GM19452 (cell line): ENCODE results near the gene KCNJ6.
A peak's percentile ranks its signal among the peaks of the same experiment; 100 is the strongest.
"Not testable (repeated sequence)": the region's sequence is repeated elsewhere in the genome, so short reads cannot be mapped to it uniquely, and the experiment has no call there.

Source experiments
- ATAC-seq: cut with Tn5 transposase; IDR thresholded peaks from one replicate; pipeline ENCODE4 v1.9.1; 2021; ENCODE audit not compliant: unreplicated experiment

Gene KCNJ6

GRCh38 chr21:37582590-37582989, 333.7 kb downstream of the KCNJ6 start:
- no peak for ATAC-seq

GRCh38 chr21:37580666-37581065, 335.6 kb downstream of the KCNJ6 start:
- no peak for ATAC-seq

- ATAC-seq, result no peak
These were observed 336.9 kb downstream of the KCNJ6 start for GRCh38 chr21:37579356-37579755.

- ATAC-seq, result no peak
These were observed 337.7 kb downstream of the KCNJ6 start for GRCh38 chr21:37578471-37579126.

GRCh38 chr21:37576929-37577328, 339.3 kb downstream of the KCNJ6 start:
- not testable (repeated sequence) for ATAC-seq

- ATAC-seq, result no peak
These were observed 340.7 kb downstream of the KCNJ6 start for GRCh38 chr21:37575580-37575979.

- no peak for ATAC-seq
These were observed 341.5 kb downstream of the KCNJ6 start for GRCh38 chr21:37574751-37575150.

GRCh38 chr21:37574316-37574715, 341.9 kb downstream of the KCNJ6 start:
- ATAC-seq, result no peak

- no peak for ATAC-seq
These were observed 344.8 kb downstream of the KCNJ6 start for GRCh38 chr21:37571442-37571841.

GRCh38 chr21:37568916-37569315, 347.3 kb downstream of the KCNJ6 start:
- ATAC-seq, result no peak

- no peak for ATAC-seq
These were observed 347.8 kb downstream of the KCNJ6 start for GRCh38 chr21:37568415-37568814.

- ATAC-seq, result no peak
These were observed 349.3 kb downstream of the KCNJ6 start for GRCh38 chr21:37566790-37567615.

- ATAC-seq, result no peak
These were observed 350.6 kb downstream of the KCNJ6 start for GRCh38 chr21:37565530-37566223.

GRCh38 chr21:37564924-37565529, 351.2 kb downstream of the KCNJ6 start:
- ATAC-seq, result no peak

- ATAC-seq, result peak; percentile 42
These were observed 351.8 kb downstream of the KCNJ6 start for GRCh38 chr21:37564341-37564923.

- ATAC-seq, result peak; percentile 86
These were observed 352.5 kb downstream of the KCNJ6 start for GRCh38 chr21:37563641-37564340.

- ATAC-seq, result peak; percentile 19
These were observed 353.2 kb downstream of the KCNJ6 start for GRCh38 chr21:37562920-37563640.

- ATAC-seq, result no peak
These were observed 354.0 kb downstream of the KCNJ6 start for GRCh38 chr21:37561941-37562919.

GRCh38 chr21:37561506-37561905, 354.8 kb downstream of the KCNJ6 start:
- no peak for ATAC-seq
